Measurements from ENCODE around the gene DBF4B. TPM values are rescaled to one million over a fixed set of nuclear protein-coding genes. Genes with fewer than 3 reads are reported as not detected.
A peak's percentile ranks its signal among the peaks of the same experiment; 100 is the strongest.
"Not testable (repeated sequence)": the region's sequence is repeated elsewhere in the genome, so short reads cannot be mapped to it uniquely, and the experiment has no call there.

DBF4B gene
- total RNA-seq, 4 donors from 2014 or later, result 2.6 to 16.5 (median 4.1) TPM

DNA sequence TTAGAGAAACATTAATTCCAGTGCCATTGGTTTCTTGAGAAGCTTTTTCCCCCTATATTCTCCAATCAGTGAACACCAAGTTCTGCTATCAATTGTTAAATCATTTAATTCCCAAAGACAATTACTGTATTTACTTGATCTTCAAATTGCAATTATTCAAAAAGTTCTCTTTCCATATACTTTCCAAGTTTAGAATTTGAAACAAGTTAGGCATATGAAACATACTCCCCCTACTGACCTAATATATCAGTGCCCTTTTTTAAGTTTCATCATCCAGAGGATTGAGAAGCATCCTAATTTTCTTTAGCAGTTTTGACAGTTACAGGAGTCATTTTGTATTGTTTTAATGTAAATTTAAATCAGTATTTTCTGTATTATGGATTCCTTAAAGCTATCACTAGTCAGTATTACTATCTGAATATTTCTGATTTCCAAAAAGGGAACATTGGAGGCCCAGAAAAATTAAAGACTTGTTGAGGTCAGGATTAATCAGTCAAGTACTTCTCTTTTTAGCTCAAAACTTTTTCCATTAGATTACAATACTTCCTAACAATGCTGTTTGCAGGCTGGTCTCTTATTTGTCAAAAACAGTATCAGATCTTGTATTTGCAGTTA lies 35.9 kb upstream of the DBF4B start:
- no peaks in the 10 kb centered on the region for H3K27me3 ChIP-seq
- no peaks in the 10 kb centered on the region for H3K9me3 ChIP-seq
- no peak overlapping the region for H3K27ac ChIP-seq
- no peak for TF ChIP-seq POLR2A (IDR thresholded peaks at IDR 0.05)
- TF ChIP-seq, protein P1, sequence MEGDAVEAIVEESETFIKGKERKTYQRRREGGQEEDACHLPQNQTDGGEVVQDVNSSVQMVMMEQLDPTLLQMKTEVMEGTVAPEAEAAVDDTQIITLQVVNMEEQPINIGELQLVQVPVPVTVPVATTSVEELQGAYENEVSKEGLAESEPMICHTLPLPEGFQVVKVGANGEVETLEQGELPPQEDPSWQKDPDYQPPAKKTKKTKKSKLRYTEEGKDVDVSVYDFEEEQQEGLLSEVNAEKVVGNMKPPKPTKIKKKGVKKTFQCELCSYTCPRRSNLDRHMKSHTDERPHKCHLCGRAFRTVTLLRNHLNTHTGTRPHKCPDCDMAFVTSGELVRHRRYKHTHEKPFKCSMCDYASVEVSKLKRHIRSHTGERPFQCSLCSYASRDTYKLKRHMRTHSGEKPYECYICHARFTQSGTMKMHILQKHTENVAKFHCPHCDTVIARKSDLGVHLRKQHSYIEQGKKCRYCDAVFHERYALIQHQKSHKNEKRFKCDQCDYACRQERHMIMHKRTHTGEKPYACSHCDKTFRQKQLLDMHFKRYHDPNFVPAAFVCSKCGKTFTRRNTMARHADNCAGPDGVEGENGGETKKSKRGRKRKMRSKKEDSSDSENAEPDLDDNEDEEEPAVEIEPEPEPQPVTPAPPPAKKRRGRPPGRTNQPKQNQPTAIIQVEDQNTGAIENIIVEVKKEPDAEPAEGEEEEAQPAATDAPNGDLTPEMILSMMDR (IDR thresholded peaks at IDR 0.05), result peak in 5 of 6 experiments; percentile 34 to 54 (median 41)
- H3K36me3 ChIP-seq, result no peaks in the 10 kb centered on the region
- no peak overlapping the region for H3K4me3 ChIP-seq
- no peak for DNase-seq
- no peaks in the 10 kb centered on the region for H3K4me1 ChIP-seq

DNA sequence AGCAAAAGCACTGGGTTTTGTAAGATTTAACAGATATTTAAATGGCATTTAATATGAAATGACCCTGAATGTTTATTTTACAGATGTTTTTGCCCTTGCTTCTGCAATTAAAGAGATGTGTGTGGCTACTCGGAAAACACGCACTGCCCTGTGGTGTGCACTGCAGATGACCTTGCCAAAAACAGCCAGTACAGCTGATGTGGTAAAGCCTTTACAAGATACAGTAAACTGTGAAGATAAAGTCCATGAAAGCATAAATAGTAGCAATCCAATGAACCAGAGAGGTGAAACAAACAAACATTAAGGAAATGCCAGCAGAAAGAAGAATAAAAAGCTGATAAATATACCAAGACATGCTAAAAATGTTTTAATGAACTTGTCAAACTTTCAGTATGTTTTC lies 34.6 kb upstream of the DBF4B start:
- no peak for DNase-seq
- Histone ChIP-seq H3K27ac (no peak overlapping the region), H3K36me3 (peaks cover 0 to 10% (median 0%) of the 10 kb centered on the region in 3 donors), H3K4me1 (no peaks in the 10 kb centered on the region), H3K27me3 (no peaks in the 10 kb centered on the region), H3K9me3 (no peaks in the 10 kb centered on the region), H3K4me3 (no peak overlapping the region)
- TF ChIP-seq, protein P1 (IDR thresholded peaks at IDR 0.05), result no peak
- no peak for TF ChIP-seq POLR2A (IDR thresholded peaks at IDR 0.05)

DNA sequence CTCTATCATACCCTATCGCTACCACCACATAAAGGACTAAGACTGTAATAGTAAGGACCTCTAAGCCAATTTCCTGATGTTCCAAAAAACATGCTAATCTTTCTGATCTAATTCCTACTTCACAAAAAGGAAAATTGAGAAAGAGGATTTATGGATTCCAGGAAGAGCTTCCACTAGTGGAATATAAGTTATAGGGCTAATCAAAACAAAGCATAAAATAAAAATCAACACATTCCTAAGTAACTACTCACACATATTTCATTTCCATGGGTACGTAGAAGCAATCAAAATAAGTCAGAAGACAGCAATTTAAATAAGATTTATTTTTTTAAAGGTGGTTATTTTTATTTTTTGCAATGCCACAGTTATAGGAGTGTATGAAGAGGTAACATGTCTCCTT lies 31.3 kb upstream of the DBF4B start:
- no peak for DNase-seq
- TF ChIP-seq POLR2A (IDR thresholded peaks at IDR 0.05), result no peak
- TF ChIP-seq, protein P1 (IDR thresholded peaks at IDR 0.05), result no peak
- Histone ChIP-seq H3K27ac (no peak overlapping the region), H3K27me3 (no peaks in the 10 kb centered on the region), H3K4me3 (no peak overlapping the region), H3K4me1 (no peaks in the 10 kb centered on the region), H3K36me3 (peaks cover 0 to 41% (median 0%) of the 10 kb centered on the region in 3 donors), H3K9me3 (no peaks in the 10 kb centered on the region)

DNA sequence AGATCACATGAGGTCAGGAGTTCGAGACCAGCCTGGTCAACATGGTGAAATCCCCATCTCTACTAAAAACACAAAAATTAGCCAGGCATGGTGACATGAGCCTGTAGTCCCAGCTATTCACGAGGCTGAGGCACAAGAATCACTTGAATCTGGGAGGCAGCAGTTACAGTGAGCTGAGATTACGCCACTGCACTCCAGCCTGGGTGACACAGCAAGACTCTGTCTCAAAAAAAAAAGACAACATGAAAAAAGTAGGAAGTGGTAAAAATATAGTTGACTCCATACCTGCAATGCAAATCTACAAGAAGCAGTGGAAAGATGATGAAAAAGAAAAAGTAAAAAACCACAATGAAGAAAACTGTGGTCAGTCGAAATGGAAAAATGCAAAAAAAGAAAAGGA lies 25.2 kb upstream of the DBF4B start:
- not testable (repeated sequence) for DNase-seq, H3K27ac ChIP-seq, H3K4me3 ChIP-seq, H3K27me3 ChIP-seq, H3K4me1 ChIP-seq, H3K9me3 ChIP-seq
- H3K36me3 ChIP-seq, result peaks cover 0 to 59% (median 0%) of the 10 kb centered on the region in 3 donors

DNA sequence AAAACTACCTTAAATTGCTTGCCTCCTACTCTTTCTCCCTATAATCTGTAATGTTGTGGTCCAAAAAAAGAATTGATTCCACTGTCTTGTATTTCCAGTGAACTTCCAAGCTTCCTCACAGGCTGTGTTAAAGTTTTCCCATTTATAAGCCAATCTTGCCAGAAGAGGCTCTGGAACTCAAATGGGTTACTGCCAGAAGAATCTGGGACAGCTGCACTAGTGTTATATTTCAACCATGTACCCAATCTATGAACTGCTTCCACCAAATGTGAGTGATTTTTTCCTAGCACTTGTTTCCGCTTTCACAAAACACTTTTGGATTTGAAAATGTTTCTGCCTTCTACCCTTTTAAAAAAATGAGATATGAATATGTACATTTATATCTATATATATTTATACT lies 20.7 kb upstream of the DBF4B start:
- Histone ChIP-seq H3K4me3 (no peak overlapping the region), H3K9me3 (no peaks in the 10 kb centered on the region), H3K4me1 (peaks cover 0 to 10% (median 3%) of the 10 kb centered on the region in 4 donors), H3K36me3 (peaks cover 0 to 16% (median 0%) of the 10 kb centered on the region in 3 donors), H3K27me3 (no peaks in the 10 kb centered on the region), H3K27ac (no peak overlapping the region)
- TF ChIP-seq POLR2A (IDR thresholded peaks at IDR 0.05), result no peak
- TF ChIP-seq, protein P1 (IDR thresholded peaks at IDR 0.05), result no peak
- DNase-seq, result no peak

DNA sequence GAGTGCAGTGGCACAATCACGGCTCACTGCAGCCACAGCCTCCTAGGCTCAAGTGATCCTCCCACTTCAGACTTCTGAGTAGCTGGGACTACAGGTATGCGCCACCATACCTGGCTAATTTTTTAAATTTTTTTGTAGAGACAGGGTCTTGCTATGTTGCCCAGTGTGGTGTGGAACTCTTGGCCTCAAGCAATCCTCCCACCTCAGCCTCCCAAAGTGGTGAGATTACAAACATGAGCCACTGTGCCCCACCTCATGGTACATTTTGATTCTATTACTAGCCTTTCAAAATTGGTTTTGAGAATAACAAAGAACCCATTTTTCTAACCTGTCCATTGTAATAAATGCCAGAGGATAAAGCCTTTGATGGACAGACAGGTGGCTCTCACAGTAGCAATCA lies 20.3 kb upstream of the DBF4B start:
- TF ChIP-seq POLR2A (IDR thresholded peaks at IDR 0.05), result no peak
- TF ChIP-seq, protein P1 (IDR thresholded peaks at IDR 0.05), result no peak
- peaks cover 0 to 10% (median 3%) of the 10 kb centered on the region in 4 donors for H3K4me1 ChIP-seq
- H3K9me3 ChIP-seq, result no peaks in the 10 kb centered on the region
- no peak overlapping the region for H3K27ac ChIP-seq
- DNase-seq, result no peak
- H3K4me3 ChIP-seq, result peak overlapping the region in 1 of 4 donors; percentile 88
- H3K27me3 ChIP-seq, result no peaks in the 10 kb centered on the region
- H3K36me3 ChIP-seq, result peaks cover 0 to 13% (median 0%) of the 10 kb centered on the region in 3 donors
